CD4-positive, alpha-beta T cell (primary cell): ENCODE data around the gene PIGZ. TPM values are rescaled to one million over a fixed set of nuclear protein-coding genes. Genes with fewer than 3 reads are reported as not detected.

Experiments
- ATAC-seq: fragments of 200-7000 bp; cut with Tn5 transposase; one replicate; pipeline ENCODE4 v1.10.0; 2022; ENCODE audit warnings: mild to moderate bottlenecking; ENCODE audit not compliant: poor library complexity
- CTCF ChIA-PET: fragments of 350-600 bp; sonication (Branson Sonifier 250); formaldehyde crosslinking; loops from one replicate; lab custom pipeline; 2021; ENCODE audit warnings: antibody characterized with exemption, inconsistent platforms; lab: Charles Lee
- POLR2A ChIA-PET: fragments of 350-600 bp; sonication (Branson Sonifier 250); formaldehyde crosslinking; loops from one replicate; lab custom pipeline; 2021; ENCODE audit warnings: antibody characterized with exemption, inconsistent platforms; lab: Charles Lee
- DNase-seq, 14 experiments: peaks; one replicate each; pipeline ENCODE4 v3.0.0-alpha.2; 2013 to 2020; ENCODE audit warnings: mixed read lengths in 2 of 14
- H3K27ac ChIP-seq, 2 donors: one replicate each; pipeline versions ENCODE4 v1.5.1 to v1.7.0; 2013; ENCODE audit warnings: low read length in 2 of 2, low read depth in 1 of 2, mild to moderate bottlenecking in 1 of 2
- H3K27me3 ChIP-seq, 2 experiments: 1 replicate in 1 of 2; 2 replicates in 1 of 2; pipeline versions ENCODE4 v1.6.1 to v1.7.0; 2013; ENCODE audit warnings: low read length in 2 of 2, control low read depth in 1 of 2, mild to moderate bottlenecking in 1 of 2, moderate library complexity in 1 of 2; ENCODE audit not compliant: insufficient read depth in 2 of 2, control insufficient read depth in 1 of 2
- H3K36me3 ChIP-seq: one replicate; pipeline ENCODE4 v1.6.1; 2013; ENCODE audit warnings: low read length, control low read depth; ENCODE audit not compliant: insufficient read depth
- H3K4me1 ChIP-seq: one replicate; pipeline ENCODE4 v1.6.1; 2013; ENCODE audit warnings: low read length, control low read depth; ENCODE audit not compliant: insufficient read depth
- H3K4me3 ChIP-seq: one replicate; pipeline ENCODE4 v1.5.1; 2013; ENCODE audit warnings: mild to moderate bottlenecking, low read length, moderate library complexity
- H3K9me3 ChIP-seq, 2 experiments: 1 replicate in 1 of 2; 2 replicates in 1 of 2; pipeline versions ENCODE4 v1.6.1 to v1.7.0; 2013; ENCODE audit warnings: low read length in 2 of 2, mild to moderate bottlenecking in 2 of 2, control low read depth in 1 of 2, moderate library complexity in 1 of 2; ENCODE audit not compliant: control insufficient read depth in 1 of 2, insufficient read depth in 1 of 2
- H3K27ac Mint-ChIP-seq: one replicate; pipeline ENCODE4 v1.8.0; 2020; ENCODE audit warnings: mixed read lengths
- H3K27me3 Mint-ChIP-seq: one replicate; pipeline ENCODE4 v1.8.0; 2021; ENCODE audit warnings: mixed read lengths
- H3K36me3 Mint-ChIP-seq: one replicate; pipeline ENCODE4 v1.8.0; 2021; ENCODE audit warnings: low read depth, mixed read lengths
- H3K4me1 Mint-ChIP-seq: one replicate; pipeline ENCODE4 v1.8.0; 2021; ENCODE audit warnings: low read depth, mixed read lengths
- H3K4me3 Mint-ChIP-seq: one replicate; pipeline ENCODE4 v1.8.0; 2020; ENCODE audit warnings: mild to moderate bottlenecking, mixed read lengths
- H3K9me3 Mint-ChIP-seq: one replicate; pipeline ENCODE4 v1.8.0; 2020; ENCODE audit warnings: mixed read lengths
- CTCF ChIP-seq: fragments of 200-600 bp; IDR thresholded peaks from one replicate; pipeline ENCODE4 v1.8.0; 2022; ENCODE audit warnings: antibody characterized with exemption, mild to moderate bottlenecking
- intact Hi-C, 2 experiments: fragments of 100-400 bp; cut with DNase I in 1 of 2; cut with micrococcal nuclease in 1 of 2; formaldehyde crosslinking; loops; one replicate each; pipeline versions ENCODE4 v1.15.1 to v1.9.0; 2023 to 2025; cut with DNase I, micrococcal nuclease
- total RNA-seq, 174 experiments: library from RNA in 2 of 174; stranded (reverse) in 2 of 174; gene quantifications; one replicate each; pipeline ENCODE4 v1.2.3 and lab custom pipeline; 2021 to 2026

Gene PIGZ
- total RNA-seq, 2 experiments from 2014 or later = 0.33 to 0.61 TPM

- H3K4me3 ChIP-seq = no peak overlapping the region
- Mint-ChIP-seq H3K4me3 (no peak overlapping the region), H3K27me3 (no peaks in the 10 kb centered on the region), H3K27ac (no peak overlapping the region), H3K4me1 (no peaks in the 10 kb centered on the region), H3K9me3 (no peaks in the 10 kb centered on the region), H3K36me3 (no peaks in the 10 kb centered on the region)
- ChIA-PET CTCF (interaction anchor here (1.9 kb wide), 1 partner anchor 9 kb away, joined by 4 read pairs; no protein-coding TSS in a partner anchor), POLR2A (no interaction called here)
- no peaks in the 10 kb centered on the region for H3K27me3 ChIP-seq
- no peak for TF ChIP-seq CTCF
- peaks cover 0 to 5% of the 10 kb centered on the region in 2 experiments for H3K9me3 ChIP-seq
- H3K4me1 ChIP-seq = no peaks in the 10 kb centered on the region
- H3K36me3 ChIP-seq = no peaks in the 10 kb centered on the region
- DNase-seq (no peak), ATAC-seq (no peak)
- no peak overlapping the region for H3K27ac ChIP-seq
- intact Hi-C loops = no loop called here
These were observed 43.9 kb upstream of the PIGZ start for GRCh38 chr3:197012540-197012883.

- CTCF ChIA-PET = interaction anchor here (1.9 kb wide), 1 partner anchor 9 kb away, joined by 4 read pairs; no protein-coding TSS in a partner anchor
- H3K9me3 ChIP-seq = peaks cover 0 to 5% of the 10 kb centered on the region in 2 experiments
- H3K36me3 ChIP-seq = no peaks in the 10 kb centered on the region
- H3K9me3 Mint-ChIP-seq = no peaks in the 10 kb centered on the region
- DNase-seq (no peak), ATAC-seq (no peak)
- H3K4me3 ChIP-seq = no peak overlapping the region
- no peak for TF ChIP-seq CTCF
- H3K27ac ChIP-seq = no peak overlapping the region
- no peaks in the 10 kb centered on the region for H3K4me1 ChIP-seq
- intact Hi-C loops = no loop called here
- no peak overlapping the region for H3K27ac Mint-ChIP-seq
- H3K27me3 ChIP-seq = no peaks in the 10 kb centered on the region
- H3K27me3 Mint-ChIP-seq = no peaks in the 10 kb centered on the region
- POLR2A ChIA-PET = no interaction called here
- no peaks in the 10 kb centered on the region for H3K36me3 Mint-ChIP-seq
- H3K4me1 Mint-ChIP-seq = no peaks in the 10 kb centered on the region
- H3K4me3 Mint-ChIP-seq = no peak overlapping the region
These were observed 43.3 kb upstream of the PIGZ start for GRCh38 chr3:197011780-197012539.

- Histone ChIP-seq H3K9me3 (peaks cover 0 to 5% of the 10 kb centered on the region in 2 experiments), H3K36me3 (no peaks in the 10 kb centered on the region), H3K27ac (no peak overlapping the region), H3K4me3 (no peak overlapping the region), H3K4me1 (no peaks in the 10 kb centered on the region), H3K27me3 (no peaks in the 10 kb centered on the region)
- no peak overlapping the region for H3K27ac Mint-ChIP-seq
- TF ChIP-seq CTCF = no peak
- ATAC-seq (no peak), DNase-seq (no peak)
- H3K27me3 Mint-ChIP-seq = no peaks in the 10 kb centered on the region
- intact Hi-C loops = no loop called here
- no peak overlapping the region for H3K4me3 Mint-ChIP-seq
- no peaks in the 10 kb centered on the region for H3K4me1 Mint-ChIP-seq
- H3K9me3 Mint-ChIP-seq = no peaks in the 10 kb centered on the region
- ChIA-PET CTCF (interaction anchor here (1.9 kb wide), 1 partner anchor 7 kb away, joined by 4 read pairs; no protein-coding TSS in a partner anchor), POLR2A (no interaction called here)
- no peaks in the 10 kb centered on the region for H3K36me3 Mint-ChIP-seq
These were observed 42.1 kb upstream of the PIGZ start for GRCh38 chr3:197010556-197011351.
